Peyer's patch (tissue), 4 donors: ENCODE results near the gene HINT2.

Experiments used
- CTCF ChIP-seq, 6 experiments: fragments of 450-650 bp in 4 of 6; fragments of 200-600 bp in 2 of 6; sonication (generic) in 1 of 6; IDR thresholded peaks; one replicate each; pipeline ENCODE4 v1.5.1; 2017 to 2019; ENCODE audit warnings: antibody characterized with exemption in 6 of 6, mild to moderate bottlenecking in 3 of 6, moderate library complexity in 1 of 6
- POLR2A ChIP-seq, 2 donors: fragments of 450-650 bp; IDR thresholded peaks; one replicate each; pipeline ENCODE4 v1.5.1; 2017; ENCODE audit warnings: antibody characterized with exemption in 2 of 2, mild to moderate bottlenecking in 2 of 2, moderate library complexity in 2 of 2

- TF ChIP-seq POLR2A (IDR thresholded peaks at IDR 0.05) (no peak), CTCF (IDR thresholded peaks at IDR 0.05) (no peak)
Measured at GRCh38 chr9:35847792-35848572, 33.1 kb upstream of the HINT2 start.
